D721Med (cell line): ENCODE data around the gene BCAS3.

Experiments used
- DNase-seq: peaks from one replicate; pipeline ENCODE4 v3.0.0; 2011; ENCODE audit warnings: low spot score; ENCODE audit not compliant: insufficient read length
- FAIRE-seq: peaks from 2 replicates; lab custom pipeline; 2011; peaks lifted over from hg19 to GRCh38; lab: Jason Lieb, UNC
- CTCF ChIP-seq: IDR thresholded peaks from 2 replicates; pipeline ENCODE4 v1.5.1; 2012; ENCODE audit warnings: mild to moderate bottlenecking, control low read depth; ENCODE audit not compliant: insufficient read depth; ENCODE audit errors: missing control alignments

Gene BCAS3

DNA sequence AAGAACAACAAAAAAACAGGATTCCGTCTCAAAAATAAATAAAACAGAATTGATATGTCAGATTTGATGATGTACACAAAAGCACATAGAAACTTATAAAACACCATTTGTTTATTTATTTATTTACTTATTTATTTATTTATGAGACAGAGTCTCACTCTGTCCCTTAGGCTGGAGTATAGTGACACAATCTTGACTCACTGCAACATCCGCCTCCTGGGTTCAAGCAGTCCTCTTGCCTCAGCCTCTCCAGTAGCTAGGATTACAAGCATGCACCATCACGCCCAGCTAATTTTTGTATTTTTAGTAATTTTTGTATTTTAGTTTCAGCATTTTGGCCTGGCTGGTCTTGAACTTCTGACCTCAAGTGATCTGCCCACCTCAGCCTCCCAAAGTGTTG, 21.4 kb downstream of the BCAS3 start:
- DNase-seq, result no peak
- TF ChIP-seq CTCF, result no peak
- no peak for FAIRE-seq

GRCh38 chr17:60704170-60704569, 26.5 kb downstream of the BCAS3 start:
- TF ChIP-seq CTCF, result no peak
- FAIRE-seq, result no peak

GRCh38 chr17:60712675-60713074, 35.0 kb downstream of the BCAS3 start:
- FAIRE-seq, result no peak
- no peak for DNase-seq
- no peak for TF ChIP-seq CTCF

More at GRCh38 chr17:60704170-60704569, 26.5 kb downstream of the BCAS3 start:
- no peak for DNase-seq

- TF ChIP-seq CTCF, result no peak
- FAIRE-seq (no peak), DNase-seq (no peak)
Measured at GRCh38 chr17:60713608-60714007, 36.0 kb downstream of the BCAS3 start.

- no peak for TF ChIP-seq CTCF
- FAIRE-seq, result no peak
- no peak for DNase-seq
Measured at GRCh38 chr17:60716766-60717165, 39.1 kb downstream of the BCAS3 start.

DNA sequence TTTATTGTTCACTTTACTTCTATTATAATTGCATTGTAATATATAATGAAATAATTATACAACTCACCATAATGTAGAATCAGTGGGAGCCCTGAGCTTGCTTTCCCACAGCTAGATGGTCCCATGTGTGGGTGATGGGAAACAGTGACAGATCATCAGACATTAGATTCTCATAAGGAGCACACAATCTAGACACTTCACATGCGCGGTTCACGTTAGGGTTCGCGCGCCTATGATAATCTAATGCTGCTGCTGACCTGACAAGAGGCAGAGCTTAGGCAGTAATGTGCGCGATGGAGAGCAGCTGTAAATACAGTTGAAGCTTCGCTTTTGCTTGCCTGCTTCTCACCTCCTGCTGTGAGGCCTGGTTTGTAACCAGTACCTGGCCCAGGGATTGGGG, 40.2 kb downstream of the BCAS3 start:
- no peak for TF ChIP-seq CTCF
- FAIRE-seq (no peak), DNase-seq (no peak)

DNA sequence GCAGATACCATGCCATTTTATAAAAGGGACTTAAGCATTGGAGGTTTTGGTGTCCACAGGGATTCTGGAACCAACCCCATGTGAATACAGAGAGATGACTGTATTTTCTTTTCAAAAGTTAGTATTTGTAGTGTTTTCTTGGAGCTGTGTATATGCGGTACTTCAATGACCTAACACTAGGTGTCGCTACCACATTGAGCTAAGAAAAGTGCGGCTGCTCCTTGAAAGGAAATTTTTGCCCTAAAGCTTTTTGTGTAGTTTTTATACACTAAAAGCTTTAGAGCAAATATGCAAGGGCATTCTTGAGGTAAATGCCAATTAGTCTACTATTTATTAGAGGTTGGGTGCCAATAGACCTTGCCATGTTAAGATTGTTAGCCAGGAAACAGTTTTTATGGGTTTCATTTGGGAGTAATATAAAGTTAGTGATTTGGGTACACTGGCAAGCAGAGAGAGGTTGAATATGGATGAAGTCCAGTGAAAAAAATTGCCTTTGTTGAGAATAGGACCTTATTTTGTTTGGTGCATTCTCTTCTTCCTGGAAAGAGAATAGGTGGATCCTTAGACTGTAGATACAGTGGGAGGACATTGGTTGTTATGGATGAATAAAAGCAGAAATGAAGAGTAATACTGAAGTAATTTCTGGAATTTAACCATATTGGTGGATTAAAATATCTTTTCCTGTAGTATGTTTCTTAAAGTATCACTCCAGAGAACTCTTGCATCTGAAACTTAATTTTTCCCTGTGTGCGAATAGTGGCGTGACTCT, 43.3 kb downstream of the BCAS3 start:
- DNase-seq, result no peak
- peak; percentile 64 for FAIRE-seq
- TF ChIP-seq CTCF, result peak; percentile 98
